G401.6 (cell line): Measurements from ENCODE around the gene ZNF232.
A peak's percentile ranks its signal among the peaks of the same experiment; 100 is the strongest.
"Not testable (repeated sequence)": the region's sequence is repeated elsewhere in the genome, so short reads cannot be mapped to it uniquely, and the experiment has no call there.

Experiments
- FAIRE-seq: peaks from 2 replicates; lab custom pipeline; 2012; peaks lifted over from hg19 to GRCh38; lab: Jason Lieb, UNC

ZNF232 gene

GRCh38 chr17:5111402-5112204, at the start of gene ZNF232:
Gene ZNF232 (minus strand): TSS chr17:5111878. CDS start chr17:5111822, 56 bp downstream.
- FAIRE-seq = peak; percentile 21

DNA sequence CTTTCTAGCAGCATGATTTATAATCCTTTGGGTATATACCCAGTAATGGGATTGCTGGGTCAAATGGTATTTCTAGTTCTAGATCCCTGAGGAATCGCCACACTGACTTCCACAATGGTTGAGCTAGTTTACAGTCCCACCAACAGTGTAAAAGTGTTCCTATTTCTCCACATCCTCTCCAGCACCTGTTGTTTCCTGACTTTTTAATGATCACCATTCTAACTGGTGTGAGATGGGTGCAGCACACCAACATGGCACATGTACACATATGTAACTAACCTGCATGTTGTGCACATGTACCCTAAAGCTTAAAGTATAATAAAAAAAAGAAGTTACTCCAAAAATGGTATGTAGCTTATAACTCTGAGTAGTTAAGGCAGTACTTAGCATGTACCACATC, 49.0 kb upstream of the ZNF232 start:
- FAIRE-seq = not testable (repeated sequence)

DNA sequence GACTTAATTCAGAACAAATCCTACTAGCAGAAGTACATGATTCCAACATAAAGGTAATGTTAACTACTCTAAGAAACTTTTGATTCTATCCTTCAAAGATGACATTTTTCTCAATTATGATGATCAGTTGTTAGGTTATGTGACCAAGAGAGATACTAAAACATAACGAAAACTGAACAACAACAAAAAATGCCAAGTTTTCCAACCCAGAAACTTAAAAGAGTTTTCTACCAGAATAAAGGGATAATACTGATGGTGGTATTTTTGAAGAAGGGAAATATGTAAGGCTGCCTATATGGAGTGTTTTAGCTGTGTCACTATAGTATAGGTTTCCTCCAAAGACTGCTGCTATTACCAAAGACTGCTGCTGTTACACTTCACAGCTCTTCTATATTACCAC, 34.4 kb upstream of the ZNF232 start:
- not testable (repeated sequence) for FAIRE-seq

DNA sequence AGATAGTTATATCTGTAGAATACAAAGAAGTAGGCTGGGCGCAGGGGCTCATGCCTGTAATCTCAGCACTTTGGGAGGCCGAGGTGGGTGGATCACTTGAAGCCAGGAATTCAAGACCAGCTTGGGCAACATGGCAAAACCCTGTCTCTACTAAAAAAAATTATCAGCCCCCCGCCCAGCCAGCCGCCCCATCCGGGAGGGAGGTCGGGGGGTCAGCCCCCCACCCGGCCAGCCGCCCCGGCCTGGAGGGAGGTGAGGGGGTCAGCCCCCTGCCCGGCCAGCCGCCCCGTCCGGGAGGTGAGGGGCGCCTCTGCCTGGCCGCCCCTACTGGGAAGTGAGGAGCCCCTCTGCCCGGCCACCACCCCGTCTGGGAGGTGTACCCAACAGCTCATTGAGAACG, 31.2 kb upstream of the ZNF232 start:
- not testable (repeated sequence) for FAIRE-seq

DNA sequence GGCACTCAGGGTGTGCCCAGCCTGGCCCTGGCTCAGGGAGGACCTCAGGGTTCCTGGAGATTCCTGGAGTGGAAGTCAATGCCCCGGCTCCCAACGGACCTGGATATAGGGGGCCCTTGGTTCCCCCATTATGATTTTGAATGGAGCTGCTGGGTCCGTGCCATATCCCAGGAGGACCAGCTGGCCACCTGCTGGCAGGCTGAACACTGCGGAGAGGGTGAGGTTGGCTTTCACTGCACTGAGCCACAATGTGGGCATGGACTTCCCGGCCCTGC, 27.7 kb upstream of the ZNF232 start:
- FAIRE-seq = no peak

DNA sequence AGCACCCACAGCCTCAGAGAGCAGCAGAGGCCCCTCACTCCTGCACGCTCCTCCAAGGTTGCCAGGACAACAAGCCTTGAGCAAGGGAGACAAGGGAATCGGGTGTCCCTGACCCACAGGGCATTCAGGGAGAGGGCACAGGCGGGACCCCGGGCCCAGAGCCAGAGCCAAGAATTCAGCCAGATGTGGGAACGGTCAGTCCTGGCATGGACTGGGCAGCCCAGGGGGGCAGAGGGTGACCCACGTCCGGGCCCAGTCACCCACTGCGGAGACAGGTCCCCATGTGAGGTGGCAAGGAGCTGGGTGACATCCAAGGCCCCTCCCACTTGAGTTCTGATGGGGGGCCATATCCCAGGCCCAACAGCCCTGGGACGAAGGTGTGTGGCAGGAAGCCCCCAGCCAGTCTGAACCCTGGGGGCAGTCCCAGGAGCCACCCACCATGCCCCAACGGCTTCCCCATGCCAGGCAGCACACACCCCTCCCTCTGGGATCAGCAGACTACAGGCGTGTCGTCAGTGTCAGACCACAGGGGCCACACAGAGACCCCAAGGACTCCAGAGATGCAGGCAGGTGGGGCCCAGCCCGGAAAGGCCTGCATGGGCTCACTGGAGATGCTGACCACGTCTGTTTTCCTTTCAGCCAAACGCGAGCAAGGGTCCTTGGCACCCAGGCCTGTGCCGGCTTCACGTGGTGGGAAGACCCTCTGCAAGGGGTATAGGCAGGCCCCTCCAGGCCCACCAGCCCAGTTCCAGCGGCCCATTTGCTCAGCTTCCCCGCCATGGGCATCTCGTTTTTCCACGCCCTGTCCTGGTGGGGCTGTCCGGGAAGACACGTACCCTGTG, 27.2 kb upstream of the ZNF232 start:
- no peak for FAIRE-seq

DNA sequence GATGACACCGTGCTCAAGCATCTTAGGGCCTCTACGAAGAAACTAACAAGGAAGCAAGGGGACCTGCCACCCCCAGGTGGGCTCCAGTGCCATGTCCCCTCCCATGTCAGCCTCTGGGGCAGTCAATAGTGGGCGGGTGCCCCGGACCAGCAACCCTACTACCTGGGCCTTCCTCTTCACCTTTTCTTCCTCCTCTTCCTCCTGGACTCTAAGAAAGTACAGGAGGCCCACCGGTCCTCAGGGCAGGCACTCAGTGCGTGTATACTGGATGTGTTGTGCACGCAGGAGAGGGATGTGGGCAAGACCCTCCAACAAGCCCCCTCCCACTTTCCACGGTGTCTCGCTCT, 26.5 kb upstream of the ZNF232 start:
- FAIRE-seq = not testable (repeated sequence)

DNA sequence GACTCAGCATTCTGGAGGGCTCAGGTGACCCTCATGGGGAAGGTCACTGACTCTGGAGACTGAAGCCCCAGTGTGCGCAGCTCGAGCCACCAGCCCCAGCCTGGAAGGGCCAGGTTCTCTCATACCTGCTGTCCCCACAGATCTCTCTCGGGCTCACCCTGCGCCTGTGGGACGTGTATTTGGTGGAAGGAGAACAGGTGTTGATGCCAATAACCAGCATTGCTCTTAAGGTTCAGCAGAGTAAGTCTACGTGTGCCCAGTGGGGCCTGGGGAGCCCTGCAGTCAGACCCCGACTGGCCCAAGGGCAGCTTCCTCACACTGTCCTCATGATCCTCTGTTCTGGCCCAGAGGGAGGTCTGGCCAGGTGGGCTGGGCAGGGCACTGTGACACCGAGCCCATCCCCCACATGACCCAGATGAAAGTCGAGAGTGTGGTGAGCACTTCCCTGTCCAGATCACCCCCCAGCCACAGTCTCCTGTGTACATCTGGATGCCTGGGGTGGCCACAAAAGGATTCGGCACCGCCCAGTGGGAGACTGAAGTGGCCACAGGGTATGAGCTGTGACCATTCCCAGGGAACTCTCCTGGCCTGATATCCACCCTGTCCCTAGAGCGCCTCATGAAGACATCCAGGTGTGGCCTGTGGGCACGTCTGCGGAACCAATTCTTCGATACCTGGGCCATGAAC, 26.0 kb upstream of the ZNF232 start:
- not testable (repeated sequence) for FAIRE-seq

DNA sequence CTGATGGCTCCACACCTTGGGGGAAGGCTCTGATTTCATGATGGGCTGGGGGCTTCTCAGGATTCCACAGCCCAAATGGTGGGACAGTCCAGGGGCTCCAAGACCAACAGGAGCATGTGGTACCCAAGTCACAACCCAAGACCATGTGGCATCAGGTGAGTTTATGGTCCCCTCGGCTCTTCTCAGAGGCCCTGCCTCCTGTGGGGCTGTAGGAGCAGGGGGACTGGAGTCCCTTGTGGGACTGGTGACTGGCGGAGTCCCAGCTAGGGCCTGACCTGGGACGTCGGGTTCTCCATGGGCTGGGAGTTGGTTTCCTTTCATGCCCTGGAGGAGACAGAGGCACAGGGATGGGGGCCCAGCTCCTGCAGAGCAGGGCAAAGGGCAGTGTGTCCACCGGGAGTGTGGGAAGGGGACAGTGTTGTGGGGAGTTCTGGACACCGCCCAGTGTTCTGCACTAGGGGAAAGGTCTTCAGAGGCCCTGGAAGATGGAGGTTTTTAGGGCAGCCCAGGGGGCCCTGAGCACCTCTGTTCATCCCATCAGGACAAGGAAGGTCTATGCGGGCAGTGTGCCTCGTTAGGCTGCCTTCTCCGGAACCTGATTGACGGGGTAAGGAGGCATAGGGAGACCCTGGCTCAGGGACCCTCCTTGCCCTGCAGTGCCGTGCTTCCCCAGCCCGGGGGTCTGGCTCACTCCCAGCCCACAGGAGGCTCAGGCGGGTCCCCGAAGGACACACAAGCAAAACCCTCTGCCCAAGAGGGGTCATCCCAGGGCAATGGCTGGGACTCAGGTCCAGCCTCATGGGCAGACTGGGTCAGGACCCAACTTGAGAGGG, 25.1 kb upstream of the ZNF232 start:
- FAIRE-seq = not testable (repeated sequence)

- FAIRE-seq = no peak
These were observed 24.3 kb upstream of the ZNF232 start for GRCh38 chr17:5135726-5136579.

- FAIRE-seq = not testable (repeated sequence)
These were observed 23.5 kb upstream of the ZNF232 start for GRCh38 chr17:5135131-5135712.

- not testable (repeated sequence) for FAIRE-seq
These were observed 22.9 kb upstream of the ZNF232 start for GRCh38 chr17:5134571-5134970.

GRCh38 chr17:5133961-5134360, 22.3 kb upstream of the ZNF232 start:
- not testable (repeated sequence) for FAIRE-seq

GRCh38 chr17:5133311-5133710, 21.6 kb upstream of the ZNF232 start:
- FAIRE-seq = no peak

- not testable (repeated sequence) for FAIRE-seq
These were observed 21.0 kb upstream of the ZNF232 start for GRCh38 chr17:5132503-5133225.

DNA sequence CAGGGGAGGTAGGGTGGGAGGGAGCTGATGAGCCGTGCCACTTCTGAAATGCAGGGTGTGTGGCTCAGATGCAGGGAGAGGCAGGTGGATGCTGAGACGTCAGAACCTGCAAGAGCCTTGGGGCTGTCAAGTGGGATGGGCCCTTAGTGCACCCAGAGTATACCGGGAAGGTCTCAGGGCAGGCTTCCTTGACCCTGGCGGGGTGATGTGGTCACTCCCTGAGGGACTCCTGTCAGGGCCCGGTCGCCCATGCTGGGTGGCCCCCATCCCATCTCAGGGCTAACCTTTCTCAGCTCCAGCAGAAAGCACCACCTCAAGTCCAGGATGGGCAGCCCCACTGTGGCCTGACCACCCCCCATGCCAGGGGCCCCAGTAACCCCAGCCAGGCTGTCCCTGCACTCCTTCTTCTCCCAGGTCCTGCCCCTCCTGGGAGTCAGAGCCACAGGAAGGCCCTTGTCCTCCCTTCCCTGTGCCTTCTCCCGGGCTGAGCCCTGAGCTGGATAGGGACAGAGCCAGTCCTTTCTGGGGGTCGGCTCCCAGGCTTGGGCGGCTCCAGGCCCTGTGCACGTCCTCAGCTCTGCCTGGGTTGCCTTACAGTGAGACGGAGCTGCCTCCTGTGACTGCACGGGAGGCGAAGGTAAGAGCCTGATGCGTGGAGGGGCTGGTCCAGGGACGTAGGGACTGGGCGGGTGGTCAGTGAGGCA, 20.3 kb upstream of the ZNF232 start:
- not testable (repeated sequence) for FAIRE-seq

GRCh38 chr17:5131146-5131715, 19.6 kb upstream of the ZNF232 start:
- no peak for FAIRE-seq

- FAIRE-seq = not testable (repeated sequence)
These were observed 19.0 kb upstream of the ZNF232 start for GRCh38 chr17:5130687-5131086.

DNA sequence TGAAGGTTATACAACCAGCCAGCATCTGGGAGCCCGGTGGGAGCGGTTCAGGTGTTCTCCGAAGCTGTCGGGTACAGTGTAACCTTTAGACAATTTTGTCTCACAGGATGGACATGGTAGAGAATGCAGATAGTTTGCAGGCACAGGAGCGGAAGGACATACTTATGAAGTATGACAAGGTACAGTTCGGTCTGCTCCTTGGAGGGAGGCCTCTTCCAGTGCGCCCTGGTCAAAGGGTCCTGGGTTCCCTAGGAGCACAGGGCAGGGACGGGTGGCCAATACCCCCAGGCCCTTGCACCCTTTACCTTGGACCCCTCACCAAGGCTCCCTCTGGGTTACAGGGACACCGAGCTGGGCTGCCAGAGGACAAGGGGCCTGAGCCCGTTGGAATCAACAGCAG, 18.6 kb upstream of the ZNF232 start:
- not testable (repeated sequence) for FAIRE-seq
